NCI-H226 (cell line): ENCODE results near the gene OR2A42.
"Not testable (repeated sequence)": the region's sequence is repeated elsewhere in the genome, so short reads cannot be mapped to it uniquely, and the experiment has no call there.

Experiments
- DNase-seq: peaks from one replicate; pipeline ENCODE4 v3.0.0-alpha.2; 2015

Gene OR2A42, protein sequence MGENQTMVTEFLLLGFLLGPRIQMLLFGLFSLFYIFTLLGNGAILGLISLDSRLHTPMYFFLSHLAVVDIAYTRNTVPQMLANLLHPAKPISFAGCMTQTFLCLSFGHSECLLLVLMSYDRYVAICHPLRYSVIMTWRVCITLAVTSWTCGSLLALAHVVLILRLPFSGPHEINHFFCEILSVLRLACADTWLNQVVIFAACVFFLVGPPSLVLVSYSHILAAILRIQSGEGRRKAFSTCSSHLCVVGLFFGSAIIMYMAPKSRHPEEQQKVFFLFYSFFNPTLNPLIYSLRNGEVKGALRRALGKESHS

DNA sequence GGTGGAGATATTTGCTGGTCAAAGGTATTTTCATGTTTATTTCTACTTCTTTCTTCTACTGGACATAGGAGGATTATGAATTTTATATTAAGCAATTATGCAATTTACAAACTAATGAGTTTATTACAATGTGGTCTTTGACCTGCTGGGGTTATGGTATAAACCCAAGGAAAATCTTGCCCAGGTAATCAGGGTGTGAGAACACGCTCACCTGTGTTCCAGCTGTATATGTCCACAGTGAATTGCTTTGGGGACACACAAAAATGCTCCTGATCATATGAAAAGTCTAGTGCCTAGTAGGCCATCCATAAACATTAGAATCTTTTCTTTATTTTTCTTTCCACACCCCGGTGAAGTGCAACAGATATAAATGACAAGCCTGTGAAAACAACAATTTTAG is at the start of gene OR2A42:
TSS of gene OR2A42 (minus strand) at position 241 of the 400 bp plus-strand sequence. CDS start 6,762 bp downstream, outside the sequence.
- DNase-seq = not testable (repeated sequence)

DNA sequence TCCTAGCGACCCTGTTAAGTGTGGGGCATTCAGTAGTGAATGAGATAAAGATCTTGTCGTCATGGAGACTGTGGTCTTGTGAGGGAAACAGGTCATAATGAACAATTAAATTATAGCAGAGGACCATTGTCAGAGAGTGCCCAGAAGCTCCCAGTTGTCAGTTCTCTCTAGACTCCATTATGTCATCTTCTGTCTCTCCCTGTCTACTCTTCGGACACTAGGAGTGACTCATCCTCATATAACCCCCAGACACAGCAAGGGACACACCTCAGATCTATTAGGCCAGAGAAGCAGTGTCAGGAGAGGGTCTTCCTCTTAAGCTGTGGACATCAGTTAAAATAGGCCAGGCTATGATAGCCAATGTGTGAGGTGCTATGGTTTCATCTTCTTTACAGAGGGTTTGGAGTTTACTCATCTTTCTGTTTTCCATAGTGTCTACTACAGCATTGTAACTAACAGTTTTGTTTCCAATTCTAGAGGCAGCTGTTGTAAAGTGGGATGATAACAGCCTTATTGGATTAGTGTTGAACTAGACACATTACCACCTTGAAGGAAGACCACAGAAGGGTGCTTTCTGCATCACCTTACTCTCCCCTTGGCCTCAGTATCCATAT is 47.9 kb upstream of the OR2A42 start:
- DNase-seq = not testable (repeated sequence)

DNA sequence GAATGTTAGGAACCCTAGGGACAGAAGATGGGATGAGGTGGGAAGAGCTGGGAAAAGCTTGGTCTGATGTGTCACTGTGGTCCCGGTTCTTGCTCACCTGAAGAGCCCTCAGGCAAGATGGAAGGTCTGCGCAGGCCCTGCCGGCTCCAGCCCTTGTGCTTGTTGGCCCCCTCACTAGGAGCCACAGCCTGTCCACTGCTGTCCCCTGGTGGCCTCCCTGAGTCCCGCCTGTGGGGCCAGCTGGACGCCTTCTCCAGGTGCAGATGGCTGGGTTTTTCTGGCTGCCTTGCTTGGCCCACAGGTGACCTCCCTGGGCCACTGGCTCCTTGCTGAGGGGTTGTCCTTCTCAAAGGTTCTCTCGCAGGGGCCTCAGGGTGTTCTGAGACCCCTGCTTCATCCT is 44.3 kb upstream of the OR2A42 start:
- not testable (repeated sequence) for DNase-seq

DNA sequence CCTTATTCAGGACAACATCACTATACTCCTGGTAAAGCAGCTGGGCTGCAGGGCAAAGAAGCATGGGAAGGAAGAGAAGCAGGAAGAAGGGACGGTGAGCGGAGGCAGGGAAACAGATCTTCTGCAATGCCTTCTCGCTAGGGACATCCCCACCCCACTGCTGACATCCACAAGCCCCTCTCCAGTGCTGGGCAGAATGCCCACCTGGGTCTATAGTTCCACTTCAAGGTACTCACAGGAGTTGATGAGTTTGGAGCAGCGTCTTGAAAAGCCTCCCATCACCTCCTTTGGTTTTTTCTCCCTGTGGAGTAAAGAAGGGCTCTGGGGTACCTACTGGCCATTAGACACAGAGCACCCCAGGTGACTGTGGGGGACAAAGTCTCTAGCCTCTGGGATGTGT is 43.1 kb upstream of the OR2A42 start:
- not testable (repeated sequence) for DNase-seq

DNA sequence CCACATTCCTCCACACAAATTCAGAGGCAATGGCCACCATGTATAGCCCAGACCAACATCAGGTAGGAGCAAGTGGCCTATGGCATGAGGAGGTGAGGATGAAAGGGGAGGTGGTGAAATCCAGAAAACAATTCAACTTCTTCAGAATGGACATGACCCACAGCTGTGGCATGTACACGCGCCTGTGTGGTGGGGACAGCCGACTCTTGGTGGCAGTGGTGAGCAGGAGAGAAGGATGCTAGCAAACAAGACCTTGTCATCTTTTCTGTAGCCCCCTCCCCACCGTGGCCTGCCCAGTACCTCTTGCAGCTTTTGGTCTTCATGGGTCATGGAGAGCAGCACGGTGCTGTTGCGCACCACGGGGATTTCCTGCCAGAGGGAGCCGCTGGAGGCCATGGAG is 42.6 kb upstream of the OR2A42 start:
- DNase-seq = not testable (repeated sequence)

DNA sequence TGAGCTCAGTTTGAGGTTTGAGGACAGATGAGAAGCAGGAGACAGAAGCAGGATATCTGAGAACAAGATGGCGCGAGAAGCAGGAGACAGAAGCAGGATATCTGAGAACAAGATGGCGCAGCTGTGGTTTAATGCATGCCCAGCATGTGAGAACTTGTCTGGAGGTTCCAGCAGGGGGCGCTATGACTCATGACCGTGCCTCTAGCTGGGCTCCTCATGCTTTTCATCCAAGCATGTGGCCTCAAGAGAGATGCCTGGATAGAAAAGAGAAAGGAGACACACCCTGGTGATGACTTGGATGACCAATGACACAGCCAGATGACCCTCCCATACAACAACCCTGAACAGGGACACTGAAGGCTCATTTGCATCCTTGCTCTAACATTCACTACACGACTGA is 40.6 kb upstream of the OR2A42 start:
- DNase-seq = not testable (repeated sequence)

DNA sequence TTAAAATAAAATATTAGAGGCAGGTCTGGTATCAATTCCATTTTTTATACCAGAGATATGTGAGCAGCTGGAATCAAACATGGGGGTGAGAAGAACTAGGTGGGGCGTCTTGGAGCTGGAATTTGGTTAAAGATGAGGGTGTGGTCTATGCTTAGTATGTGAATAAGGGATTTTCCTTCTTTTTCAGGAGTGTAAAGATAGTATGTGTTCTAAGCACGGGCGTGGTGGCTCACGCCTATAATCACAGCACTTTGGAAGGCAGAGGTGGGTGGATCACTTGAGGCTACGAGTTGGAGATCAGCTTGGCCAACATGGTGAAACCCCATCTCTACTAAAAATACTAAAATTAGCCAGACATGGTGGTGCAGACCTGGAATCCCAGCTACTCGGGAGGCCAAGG is 35.9 kb upstream of the OR2A42 start:
- not testable (repeated sequence) for DNase-seq

DNA sequence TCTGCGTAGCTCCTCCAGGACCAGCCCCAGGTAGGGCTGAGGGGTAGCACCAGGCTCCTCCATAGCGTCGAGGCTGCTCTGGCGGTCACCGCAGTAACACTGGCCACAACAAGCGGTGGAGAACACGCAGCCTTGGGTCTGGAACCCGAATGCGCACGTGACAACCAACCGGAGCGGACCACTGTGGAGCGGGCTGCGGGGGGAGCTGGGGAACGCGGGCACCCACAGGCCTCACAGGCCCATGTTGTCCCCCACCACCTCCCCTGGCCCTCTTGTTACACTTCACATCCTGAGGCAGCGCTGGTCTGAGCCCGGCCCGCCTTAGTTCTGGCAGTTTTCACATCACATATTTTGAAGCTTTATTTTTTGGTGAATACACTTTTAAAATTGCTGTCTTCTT is 29.8 kb upstream of the OR2A42 start, which contains the start of gene CTAGE8:
TSS of gene CTAGE8 (minus strand) at position 101 of the 400 bp plus-strand sequence. CDS start at position 63, 38 bp downstream.
- DNase-seq = not testable (repeated sequence)

DNA sequence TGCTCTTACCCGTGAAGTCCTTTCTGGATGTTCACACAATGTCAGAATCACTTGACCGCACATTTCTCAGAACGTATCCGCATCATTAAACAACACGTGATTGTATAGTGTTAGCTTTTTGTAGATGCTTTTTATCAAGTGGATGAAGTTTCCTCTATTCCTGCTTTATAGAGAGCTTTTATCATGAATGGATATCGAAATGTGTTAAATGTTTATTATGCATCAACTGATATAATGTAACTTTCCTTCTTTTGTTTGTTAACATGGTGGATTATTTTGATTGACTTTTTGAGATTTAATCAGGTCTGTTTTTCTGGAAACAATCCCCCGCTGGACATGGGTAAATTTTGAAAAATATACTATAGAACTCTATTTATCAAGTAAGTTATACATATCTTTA is 25.3 kb upstream of the OR2A42 start, which contains the start of gene OR2A7:
TSS of gene OR2A7 (minus strand) at position 101 of the 400 bp plus-strand sequence. CDS start 5,164 bp downstream, outside the sequence.
- DNase-seq = not testable (repeated sequence)

DNA sequence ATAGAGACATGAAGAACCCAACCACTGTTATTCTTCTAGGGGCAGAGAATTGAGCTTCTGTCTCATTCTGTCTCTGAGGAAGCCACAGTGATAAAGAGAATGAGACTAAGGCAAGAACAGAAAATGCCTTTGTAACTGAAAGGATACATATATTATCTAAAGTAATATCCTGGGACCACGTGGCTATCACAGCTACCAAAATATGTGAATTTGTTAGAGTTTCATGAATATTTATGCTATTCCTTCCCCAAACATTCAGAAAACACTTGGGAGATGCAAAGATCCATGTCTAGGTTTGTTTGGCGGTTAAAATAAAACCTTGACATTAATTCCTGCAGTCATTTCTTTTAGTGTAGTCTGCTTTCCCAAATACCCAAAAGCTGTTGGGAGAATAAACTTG is 22.7 kb upstream of the OR2A42 start:
- DNase-seq = not testable (repeated sequence)

DNA sequence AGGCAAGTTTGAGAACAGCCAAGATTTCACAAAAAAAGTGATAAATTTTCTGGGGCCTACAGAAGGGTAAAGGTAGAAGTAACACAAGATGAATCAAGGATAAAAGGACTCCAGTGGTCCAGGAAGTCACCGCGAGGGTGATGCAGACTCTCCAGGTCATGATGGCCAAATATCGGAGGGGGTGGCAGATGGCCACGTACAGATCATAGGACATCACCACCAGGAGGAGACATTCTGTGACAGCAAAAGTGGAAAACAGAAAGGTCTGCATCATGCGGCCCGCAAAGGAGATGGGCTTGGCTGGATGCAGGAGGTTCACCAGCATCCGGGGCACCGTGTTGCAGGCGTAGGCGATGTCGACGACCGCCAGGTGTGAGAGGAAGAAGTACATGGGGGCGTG is 19.7 kb upstream of the OR2A42 start:
- DNase-seq = not testable (repeated sequence)

DNA sequence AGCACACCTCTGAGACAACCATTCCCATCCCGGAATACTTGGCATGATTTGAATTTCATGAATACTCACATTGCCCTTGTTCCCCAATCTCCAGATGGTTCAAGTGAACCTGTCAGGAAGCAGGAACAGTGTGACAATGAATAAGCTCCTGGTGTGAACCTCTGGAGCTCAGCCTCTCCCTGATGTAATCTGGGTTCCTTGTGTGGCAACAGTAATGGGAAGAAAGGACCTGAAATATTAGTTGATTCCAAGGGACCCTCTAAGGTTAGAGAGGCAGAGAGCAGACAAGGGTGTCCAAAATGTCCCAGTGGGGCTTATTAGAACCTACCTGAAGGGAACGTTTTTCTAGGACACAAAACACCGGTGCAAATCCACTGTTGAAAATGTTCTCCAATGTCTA is 16.7 kb upstream of the OR2A42 start:
- peak; percentile 1 for DNase-seq

DNA sequence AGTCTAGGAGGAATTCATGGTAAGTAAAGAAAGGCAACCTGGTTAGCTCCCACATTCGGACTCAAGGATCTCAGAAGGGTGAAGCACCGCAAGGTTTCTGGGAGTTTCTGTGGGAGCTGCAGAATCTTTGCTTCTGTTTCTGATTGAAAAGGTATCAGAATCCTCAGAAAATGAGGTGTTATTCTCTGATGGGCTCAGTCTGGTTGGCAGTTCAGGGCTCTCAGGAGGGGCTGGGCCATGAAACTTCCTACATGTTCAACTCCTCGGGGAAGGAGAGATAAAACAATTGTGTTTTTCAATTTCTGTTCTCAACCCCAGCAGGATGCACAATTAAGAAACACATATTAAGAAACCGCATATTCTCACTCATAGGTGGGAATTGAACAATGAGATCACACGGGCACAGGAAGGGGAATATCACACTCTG is 16.1 kb upstream of the OR2A42 start:
- DNase-seq = no peak

DNA sequence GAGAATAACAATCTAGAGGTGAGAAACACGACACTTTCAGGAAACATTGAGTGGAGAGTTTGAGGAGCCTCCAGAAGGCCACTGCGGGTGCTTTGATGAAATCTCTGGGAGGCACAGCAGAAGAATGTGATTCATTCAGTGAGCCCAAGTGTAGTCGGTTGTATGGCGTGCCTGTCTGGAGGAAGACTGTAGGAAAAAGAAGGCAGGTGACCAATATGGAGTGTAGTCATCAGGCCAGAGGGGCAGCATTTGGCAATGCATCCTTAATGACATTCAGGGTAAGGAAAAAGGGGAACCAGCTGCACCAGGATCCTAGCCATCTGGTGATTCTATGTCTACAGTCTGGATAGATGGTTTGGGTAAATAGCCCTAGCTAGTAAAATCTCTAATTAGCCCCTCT is 12.9 kb upstream of the OR2A42 start:
- not testable (repeated sequence) for DNase-seq

DNA sequence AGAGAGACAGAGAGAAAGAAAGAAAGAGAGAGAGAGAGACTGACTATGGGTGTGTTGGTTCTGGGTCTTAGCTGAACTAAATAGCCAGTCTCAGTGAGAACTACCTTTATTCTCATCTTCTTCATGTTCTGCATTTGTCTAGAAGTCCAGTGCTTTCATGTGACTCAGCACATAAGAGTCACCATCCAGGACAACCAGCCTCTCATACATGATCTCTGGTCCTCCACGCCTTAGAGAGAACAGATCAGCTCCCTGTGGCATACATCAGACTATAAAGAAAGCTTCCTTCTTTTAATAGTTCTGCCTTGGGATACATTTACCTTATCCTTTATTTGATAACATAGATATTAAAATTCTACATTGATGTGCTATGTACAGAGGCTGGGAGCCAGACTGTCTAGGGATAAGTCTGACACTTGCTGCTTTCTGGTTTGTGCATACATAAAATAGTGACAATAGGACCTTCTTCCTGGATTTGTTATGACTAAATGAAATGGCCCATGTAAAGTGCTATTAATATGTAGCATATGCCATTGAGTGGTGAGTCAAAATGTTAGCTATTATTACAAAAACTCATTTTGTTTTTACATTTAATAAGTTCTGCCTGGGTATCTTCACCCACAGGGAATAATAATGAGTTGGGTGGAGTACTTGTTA is 8.4 kb upstream of the OR2A42 start:
- not testable (repeated sequence) for DNase-seq

DNA sequence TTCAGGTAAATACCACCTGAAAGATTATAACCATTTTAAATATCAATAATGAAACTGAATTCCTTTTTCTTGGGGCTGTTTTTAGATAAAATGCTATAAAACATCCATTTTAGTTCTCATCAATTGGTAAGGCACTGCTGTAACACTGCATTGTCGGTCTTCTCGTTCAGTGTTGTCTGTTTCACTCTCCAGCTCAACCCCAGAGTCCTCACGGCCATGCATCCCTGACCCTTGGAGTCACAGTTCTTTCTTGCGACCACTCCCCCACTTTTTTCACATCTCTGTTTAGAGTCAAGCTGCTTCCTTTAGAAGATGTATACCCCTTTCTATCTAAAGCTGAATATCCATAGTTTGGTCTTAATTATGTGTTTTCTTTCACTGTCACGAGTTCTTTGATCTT is 7.6 kb upstream of the OR2A42 start:
- DNase-seq = not testable (repeated sequence)

DNA sequence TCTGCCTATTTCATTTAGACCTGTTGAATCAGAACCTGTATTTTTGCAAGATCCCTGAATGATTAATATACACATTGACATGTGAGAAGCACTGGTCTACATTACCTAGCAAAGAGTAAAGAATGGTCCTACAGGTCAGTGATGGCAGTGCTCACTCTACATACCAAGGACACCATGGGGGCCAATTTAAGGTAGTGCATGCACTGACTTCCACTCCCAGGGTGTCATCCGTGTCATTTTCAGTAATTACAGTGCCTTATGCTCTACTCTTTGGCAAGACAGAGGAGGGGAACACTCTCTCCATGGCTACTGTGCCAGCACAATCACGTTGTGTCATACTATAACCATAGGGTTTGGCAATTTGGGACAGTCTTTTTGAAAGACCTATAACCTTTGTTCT is 6.0 kb upstream of the OR2A42 start:
- not testable (repeated sequence) for DNase-seq

DNA sequence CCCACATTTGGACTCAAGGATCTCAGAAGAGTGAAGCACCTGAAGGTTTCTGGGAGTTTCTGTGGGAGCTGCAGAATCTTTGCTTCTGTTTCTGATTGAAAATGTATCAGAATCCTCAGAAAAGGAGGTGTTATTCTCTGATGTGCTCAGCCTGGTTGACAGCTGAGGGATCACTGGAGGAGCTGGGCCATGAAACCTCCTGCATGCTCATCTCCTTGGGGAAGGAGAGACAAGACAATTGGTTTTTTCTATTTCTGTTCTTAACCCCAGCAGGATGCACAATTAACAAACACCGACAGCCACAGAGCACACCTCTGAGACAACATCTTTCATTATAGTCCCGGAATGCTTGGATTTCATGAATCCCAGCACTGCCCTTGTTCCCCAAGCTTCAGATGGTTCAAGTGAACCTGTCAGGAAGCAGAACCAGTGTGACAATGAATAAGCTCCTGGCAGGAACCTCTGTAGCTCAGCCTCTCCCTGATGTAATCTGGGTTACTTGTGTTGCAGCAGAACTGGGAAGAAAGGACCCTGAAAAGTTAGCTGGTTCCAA is 799 bp downstream of the OR2A42 start:
- not testable (repeated sequence) for DNase-seq

DNA sequence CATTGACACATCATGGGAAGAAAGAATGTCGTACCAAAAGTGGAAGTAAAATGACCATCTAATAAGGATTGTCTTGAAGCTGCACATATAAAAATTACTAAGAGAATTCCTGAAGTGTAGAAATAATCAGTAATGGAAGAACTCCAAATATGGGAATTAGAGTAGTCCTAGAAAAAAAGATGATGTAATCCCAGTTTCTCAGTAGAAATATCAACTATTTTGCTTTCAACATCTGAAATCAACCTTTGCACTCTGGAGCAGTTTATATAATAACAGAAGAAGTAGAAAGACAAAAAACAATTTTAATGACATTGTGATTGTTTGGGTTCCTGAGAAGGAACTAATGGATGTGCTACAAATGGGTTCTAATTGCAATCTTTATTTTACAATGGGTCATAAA is 6.4 kb downstream of the OR2A42 start:
- DNase-seq = not testable (repeated sequence)

DNA sequence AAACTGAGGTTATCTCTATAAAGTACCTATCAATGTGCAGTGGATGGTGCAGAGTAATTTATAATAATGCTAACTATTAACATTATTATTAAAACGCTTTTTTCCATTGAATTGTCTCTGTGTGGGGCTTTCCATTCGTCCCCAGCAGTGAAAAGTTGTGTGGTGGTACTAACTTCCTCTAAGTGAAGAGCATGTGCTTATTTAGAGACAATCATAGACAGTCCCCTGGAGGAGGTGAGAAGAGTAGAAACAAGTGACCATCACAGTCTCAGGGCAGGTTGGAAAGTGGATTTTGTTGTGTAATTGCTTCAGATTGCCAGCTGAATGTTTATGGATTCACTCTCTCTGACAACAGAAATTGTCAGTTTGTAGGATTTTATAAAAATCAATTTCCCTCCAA is 8.4 kb downstream of the OR2A42 start:
- DNase-seq = not testable (repeated sequence)

DNA sequence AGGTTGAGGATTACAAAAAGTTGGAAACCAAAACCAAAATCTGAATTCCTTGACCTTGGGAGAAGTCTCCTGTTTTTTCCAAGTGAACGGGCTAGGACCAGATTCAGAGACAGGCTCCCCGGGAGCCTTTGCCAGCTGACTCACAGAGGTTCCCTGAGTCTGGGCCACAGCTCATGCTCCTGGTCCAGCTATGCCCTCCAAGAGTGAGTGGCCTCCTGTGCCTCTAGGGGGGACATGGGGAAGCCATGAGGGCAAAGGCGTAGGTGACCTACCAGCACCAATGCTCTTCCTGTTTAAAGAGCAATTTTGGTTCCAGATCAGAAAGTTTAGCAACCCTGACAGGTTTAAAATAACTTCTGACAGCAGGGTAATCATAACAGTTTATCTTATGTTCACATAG is 10.6 kb downstream of the OR2A42 start:
- not testable (repeated sequence) for DNase-seq

DNA sequence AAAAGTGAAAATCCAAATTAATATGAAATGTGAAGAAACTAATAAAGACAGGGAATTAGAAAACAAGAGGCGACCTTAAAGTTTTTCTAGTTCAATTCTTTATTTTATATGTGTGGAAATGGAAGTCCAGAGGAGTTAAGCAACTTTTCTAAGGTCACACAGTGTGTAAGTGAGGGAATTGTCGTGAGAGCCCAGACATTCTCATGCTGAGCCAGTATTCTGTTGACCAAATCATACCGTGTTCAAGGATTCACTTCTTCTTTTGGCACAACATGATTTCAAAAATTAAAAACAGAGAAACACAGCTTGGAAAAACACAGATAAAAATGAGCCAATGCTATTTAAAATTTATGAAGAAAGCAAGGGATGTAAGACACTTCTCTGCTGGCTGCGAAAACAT is 12.5 kb downstream of the OR2A42 start:
- DNase-seq = not testable (repeated sequence)

DNA sequence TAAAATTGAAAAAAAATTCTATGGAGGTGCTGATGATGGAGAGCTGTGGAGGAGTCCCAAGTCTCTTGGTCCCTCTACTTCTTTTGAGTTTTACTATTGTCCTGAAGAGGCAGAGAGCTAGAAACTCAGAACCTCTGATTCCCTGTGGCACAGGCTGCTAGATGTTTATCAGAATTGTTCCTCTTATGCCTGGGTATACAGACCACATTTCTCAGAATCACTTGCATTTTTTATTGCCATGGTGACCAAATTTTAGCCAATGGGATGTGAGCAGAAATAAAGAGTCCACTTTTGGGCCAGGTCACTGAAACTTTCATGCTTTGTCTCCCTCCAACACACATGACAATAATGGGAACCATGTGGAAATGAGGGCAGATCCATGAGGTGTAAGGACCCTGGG is 15.7 kb downstream of the OR2A42 start:
- not testable (repeated sequence) for DNase-seq
